NK-92 treated with Interleukin-12 subunit alpha and Interleukin-12 subunit beta, amount 100 ng/mL, for 24 hours (cell line): Measurements from ENCODE around the gene NOL9.

ENCODE experiments used
- DNase-seq: peaks from one replicate; lab custom pipeline; 2025; lab: John Stamatoyannopoulos, UW

The NOL9 gene

GRCh38 chr1:6590046-6590445, 35.7 kb upstream of the NOL9 start:
- DNase-seq: no peak

GRCh38 chr1:6588893-6589520, 34.7 kb upstream of the NOL9 start:
- DNase-seq: no peak

- DNase-seq: no peak
These were observed 34.0 kb upstream of the NOL9 start for GRCh38 chr1:6588128-6588892.

GRCh38 chr1:6587261-6588005, 33.1 kb upstream of the NOL9 start:
- DNase-seq: no peak

GRCh38 chr1:6586404-6586816, 32.1 kb upstream of the NOL9 start:
- DNase-seq: no peak

GRCh38 chr1:6585841-6586240, 31.5 kb upstream of the NOL9 start:
- no peak for DNase-seq

GRCh38 chr1:6585081-6585722, 30.9 kb upstream of the NOL9 start:
- no peak for DNase-seq

- no peak for DNase-seq
These were observed 30.1 kb upstream of the NOL9 start for GRCh38 chr1:6584126-6585080.

GRCh38 chr1:6582370-6582769, 28.1 kb upstream of the NOL9 start:
- DNase-seq: no peak

GRCh38 chr1:6581561-6582305, 27.4 kb upstream of the NOL9 start:
- DNase-seq: no peak

- DNase-seq: no peak
These were observed 26.5 kb upstream of the NOL9 start for GRCh38 chr1:6580593-6581409.

- no peak for DNase-seq
These were observed 25.8 kb upstream of the NOL9 start for GRCh38 chr1:6580119-6580592.

GRCh38 chr1:6579374-6580118, 25.2 kb upstream of the NOL9 start, which contains the start of gene ZBTB48:
ZBTB48 (plus strand) TSS chr1:6579994; CDS start chr1:6580610, 616 bp downstream.
- peak; percentile 96 for DNase-seq

GRCh38 chr1:6578624-6579373, 24.5 kb upstream of the NOL9 start:
- DNase-seq: no peak

GRCh38 chr1:6577831-6578525, 23.7 kb upstream of the NOL9 start:
- DNase-seq: no peak

GRCh38 chr1:6574818-6575217, 20.5 kb upstream of the NOL9 start:
- no peak for DNase-seq

GRCh38 chr1:6574025-6574620, 19.8 kb upstream of the NOL9 start:
- DNase-seq: no peak
